K562 (cell line): Measurements from ENCODE around the gene MGRN1. TPM values are rescaled to one million over a fixed set of nuclear protein-coding genes. Genes with fewer than 3 reads are reported as not detected.

Experiments
- CAMTA2 ChIP-seq: fragments of 250-450 bp; sonication (Bioruptor Pico); conservative IDR thresholded peaks from 2 replicates; pipeline ENCODE4 v1.5.1; 2022
- polyA plus RNA-seq, 8 experiments: library from polyadenylated mRNA; depleted of rRNA in 4 of 8; stranded (reverse) in 5 of 8; unstranded in 3 of 8; fragments of >200 nt; fragmentation: Nextera tagmentation in 2 of 8; fragmentation: Illumina TruSeq in 1 of 8; extraction: Ambion mirVana in 2 of 8; extraction: Trizol in 1 of 8; gene quantifications; 2 replicates each; pipeline versions ENCODE4 v1.2.1 to v1.2.3, GENCODE V29; 2011 to 2014; ENCODE audit warnings: inconsistent platforms in 1 of 8, missing spikeins in 1 of 8
- total RNA-seq, 7 experiments: library from RNA; depleted of rRNA in 6 of 7; stranded (reverse); fragments of >200 nt in 6 of 7; fragmentation: Illumina TruSeq in 2 of 7; extraction: Trizol in 2 of 7; gene quantifications; 2 replicates each; pipeline versions ENCODE4 v1.2.1 to v1.2.3, GENCODE V29; 2011 to 2021; ENCODE audit warnings: low replicate concordance in 1 of 7
- TF ChIP-seq, protein P1 (sequence below): fragments of 450-650 bp; IDR thresholded peaks from 2 replicates; pipeline ENCODE4 v1.6.1; 2016; ENCODE audit warnings: missing biosample characterization, missing genetic modification characterization
- TF ChIP-seq, protein P2 (sequence below): fragments of 450-650 bp; IDR thresholded peaks from 2 replicates; pipeline ENCODE4 v1.6.1; 2016; ENCODE audit warnings: low read depth

MGRN1 gene
- total and polyA plus RNA-seq, 9 of the 15 experiments (the other 6 are each of a cell fraction or from before 2014, with no cell fraction given): 0.15 to 37.9 (median 6.0) TPM

DNA sequence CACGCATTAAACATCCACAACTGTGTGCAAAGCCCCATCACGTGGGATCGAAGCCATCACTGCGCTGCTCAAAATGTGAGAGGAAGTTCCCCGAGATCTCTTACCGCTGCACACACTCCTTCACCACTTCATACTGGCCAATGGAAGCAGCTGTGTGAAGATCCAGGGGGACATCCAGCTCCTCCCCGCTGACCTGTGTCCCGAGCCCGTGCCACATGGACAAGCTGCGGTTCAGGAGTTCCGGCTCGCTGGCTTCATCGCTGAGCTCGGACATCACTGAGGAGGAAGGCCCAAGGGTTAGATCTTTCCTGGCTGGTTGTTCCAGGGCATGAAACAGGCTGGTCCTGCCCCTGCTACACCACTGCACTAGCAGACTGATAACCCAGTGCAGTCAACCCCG, 105.2 kb downstream of the MGRN1 start (continued):
- TF ChIP-seq, protein P1, sequence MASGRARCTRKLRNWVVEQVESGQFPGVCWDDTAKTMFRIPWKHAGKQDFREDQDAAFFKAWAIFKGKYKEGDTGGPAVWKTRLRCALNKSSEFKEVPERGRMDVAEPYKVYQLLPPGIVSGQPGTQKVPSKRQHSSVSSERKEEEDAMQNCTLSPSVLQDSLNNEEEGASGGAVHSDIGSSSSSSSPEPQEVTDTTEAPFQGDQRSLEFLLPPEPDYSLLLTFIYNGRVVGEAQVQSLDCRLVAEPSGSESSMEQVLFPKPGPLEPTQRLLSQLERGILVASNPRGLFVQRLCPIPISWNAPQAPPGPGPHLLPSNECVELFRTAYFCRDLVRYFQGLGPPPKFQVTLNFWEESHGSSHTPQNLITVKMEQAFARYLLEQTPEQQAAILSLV (tag): no peak
- no peak for TF ChIP-seq CAMTA2 (CRISPR knock-in tag)
- TF ChIP-seq, protein P2, sequence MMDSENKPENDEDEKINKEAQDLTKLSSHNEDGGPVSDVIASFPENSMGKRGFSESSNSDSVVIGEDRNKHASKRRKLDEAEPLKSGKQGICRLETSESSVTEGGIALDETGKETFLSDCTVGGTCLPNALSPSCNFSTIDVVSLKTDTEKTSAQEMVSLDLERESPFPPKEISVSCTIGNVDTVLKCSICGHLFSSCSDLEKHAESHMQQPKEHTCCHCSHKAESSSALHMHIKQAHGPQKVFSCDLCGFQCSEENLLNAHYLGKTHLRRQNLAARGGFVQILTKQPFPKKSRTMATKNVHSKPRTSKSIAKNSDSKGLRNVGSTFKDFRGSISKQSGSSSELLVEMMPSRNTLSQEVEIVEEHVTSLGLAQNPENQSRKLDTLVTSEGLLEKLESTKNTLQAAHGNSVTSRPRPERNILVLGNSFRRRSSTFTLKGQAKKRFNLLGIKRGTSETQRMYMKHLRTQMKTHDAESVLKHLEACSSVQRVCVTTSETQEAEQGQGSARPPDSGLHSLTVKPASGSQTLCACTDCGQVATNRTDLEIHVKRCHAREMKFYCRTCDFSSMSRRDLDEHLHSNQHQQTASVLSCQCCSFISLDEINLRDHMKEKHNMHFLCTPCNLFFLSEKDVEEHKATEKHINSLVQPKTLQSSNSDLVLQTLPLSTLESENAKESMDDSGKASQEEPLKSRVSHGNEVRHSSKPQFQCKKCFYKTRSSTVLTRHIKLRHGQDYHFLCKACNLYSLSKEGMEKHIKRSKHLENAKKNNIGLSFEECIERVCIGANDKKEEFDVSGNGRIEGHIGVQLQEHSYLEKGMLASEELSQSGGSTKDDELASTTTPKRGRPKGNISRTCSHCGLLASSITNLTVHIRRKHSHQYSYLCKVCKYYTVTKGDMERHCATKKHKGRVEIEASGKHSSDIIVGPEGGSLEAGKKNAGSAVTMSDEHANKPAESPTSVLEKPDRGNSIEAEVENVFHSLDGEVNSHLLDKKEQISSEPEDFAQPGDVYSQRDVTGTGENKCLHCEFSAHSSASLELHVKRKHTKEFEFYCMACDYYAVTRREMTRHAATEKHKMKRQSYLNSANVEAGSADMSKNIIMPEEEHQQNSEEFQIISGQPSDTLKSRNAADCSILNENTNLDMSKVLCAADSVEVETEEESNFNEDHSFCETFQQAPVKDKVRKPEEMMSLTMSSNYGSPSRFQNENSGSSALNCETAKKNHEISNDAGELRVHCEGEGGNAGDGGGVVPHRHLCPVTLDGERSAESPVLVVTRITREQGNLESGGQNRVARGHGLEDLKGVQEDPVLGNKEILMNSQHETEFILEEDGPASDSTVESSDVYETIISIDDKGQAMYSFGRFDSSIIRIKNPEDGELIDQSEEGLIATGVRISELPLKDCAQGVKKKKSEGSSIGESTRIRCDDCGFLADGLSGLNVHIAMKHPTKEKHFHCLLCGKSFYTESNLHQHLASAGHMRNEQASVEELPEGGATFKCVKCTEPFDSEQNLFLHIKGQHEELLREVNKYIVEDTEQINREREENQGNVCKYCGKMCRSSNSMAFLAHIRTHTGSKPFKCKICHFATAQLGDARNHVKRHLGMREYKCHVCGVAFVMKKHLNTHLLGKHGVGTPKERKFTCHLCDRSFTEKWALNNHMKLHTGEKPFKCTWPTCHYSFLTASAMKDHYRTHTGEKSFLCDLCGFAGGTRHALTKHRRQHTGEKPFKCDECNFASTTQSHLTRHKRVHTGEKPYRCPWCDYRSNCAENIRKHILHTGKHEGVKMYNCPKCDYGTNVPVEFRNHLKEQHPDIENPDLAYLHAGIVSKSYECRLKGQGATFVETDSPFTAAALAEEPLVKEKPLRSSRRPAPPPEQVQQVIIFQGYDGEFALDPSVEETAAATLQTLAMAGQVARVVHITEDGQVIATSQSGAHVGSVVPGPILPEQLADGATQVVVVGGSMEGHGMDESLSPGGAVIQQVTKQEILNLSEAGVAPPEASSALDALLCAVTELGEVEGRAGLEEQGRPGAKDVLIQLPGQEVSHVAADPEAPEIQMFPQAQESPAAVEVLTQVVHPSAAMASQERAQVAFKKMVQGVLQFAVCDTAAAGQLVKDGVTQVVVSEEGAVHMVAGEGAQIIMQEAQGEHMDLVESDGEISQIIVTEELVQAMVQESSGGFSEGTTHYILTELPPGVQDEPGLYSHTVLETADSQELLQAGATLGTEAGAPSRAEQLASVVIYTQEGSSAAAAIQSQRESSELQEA: no peak
